PC-9 (cell line): Measurements from ENCODE around the gene LYZL2.

Experiments used
- CTCF ChIP-seq: fragments of 200-600 bp; sonication (generic); conservative IDR thresholded peaks from 2 replicates; pipeline ENCODE4 v1.6.1; 2017; ENCODE audit warnings: mixed run types, antibody characterized with exemption, mild to moderate bottlenecking, moderate library complexity
- EZH2 ChIP-seq: fragments of 200-600 bp; sonication (generic); IDR thresholded peaks from 2 replicates; pipeline ENCODE4 v1.8.0; 2017; ENCODE audit warnings: antibody characterized with exemption, low read depth

GRCh38 chr10:30581779-30582380 is 47.7 kb downstream of the LYZL2 start:
- TF ChIP-seq CTCF (peak; percentile 80), EZH2 (no peak)
